ENCODE measurements around the gene USP36.

The USP36 gene

GRCh38 chr17:78767806-78768205 is 72.8 kb downstream of the USP36 start:
- Histone ChIP-seq H3K9me3 (replicated peaks; ENCODE audit: insufficient read depth, low read length) (no peaks in the 10 kb centered on the region), H3K27ac (ENCODE audit: low read length) (peak overlapping the region; percentile 84), H3K4me1 (ENCODE audit: low read length) (peaks cover 58% of the 10 kb centered on the region), H3K9ac (ENCODE audit: low read length) (peak overlapping the region; percentile 70), H4K20me1 (ENCODE audit: insufficient read depth, low read length) (no peaks in the 10 kb centered on the region), H2AFZ (ENCODE audit: low read length) (no peak overlapping the region), H3K36me3 (replicated peaks; ENCODE audit: insufficient read depth, low read length) (no peaks in the 10 kb centered on the region), H3F3A (ENCODE audit: insufficient read depth, low read length) (peaks cover 30% of the 10 kb centered on the region), H3K9me2 (replicated peaks; ENCODE audit: insufficient read depth, low read length) (no peaks in the 10 kb centered on the region), H3K4me2 (ENCODE audit: low read depth, low read length) (peak overlapping the region; percentile 92), H3K4me3 (ENCODE audit: low read length) (peak overlapping the region; percentile 51), H3K27me3 (replicated peaks; ENCODE audit: insufficient read depth, low read length) (no peaks in the 10 kb centered on the region), H3K79me2 (ENCODE audit: low read length) (peaks cover 100% of the 10 kb centered on the region)
- DNase-seq: peak; percentile 42
- no peak for TF ChIP-seq EZH2phosphoT487 (IDR thresholded peaks at IDR 0.05; ENCODE audit: low read length)

GRCh38 chr17:78766743-78767294 is 73.8 kb downstream of the USP36 start:
- no peak overlapping the region; the same call in 1 of the 2 replicates for H3K9ac ChIP-seq (ENCODE audit: low read length)
- H3K9me2 ChIP-seq (replicated peaks; ENCODE audit: insufficient read depth, low read length): no peaks in the 10 kb centered on the region
- H3K27ac ChIP-seq (ENCODE audit: low read length): peak overlapping the region; percentile 84; the same call in 1 of the 2 replicates
- H3K36me3 ChIP-seq (replicated peaks; ENCODE audit: insufficient read depth, low read length): no peaks in the 10 kb centered on the region
- peaks cover 49% of the 10 kb centered on the region for H3K4me1 ChIP-seq (ENCODE audit: low read length)
- H3F3A ChIP-seq (ENCODE audit: insufficient read depth, low read length): peaks cover 22% of the 10 kb centered on the region
- peak overlapping the region; percentile 92; the same call in 1 of the 2 replicates for H3K4me2 ChIP-seq (ENCODE audit: low read depth, low read length)
- TF ChIP-seq EZH2phosphoT487 (IDR thresholded peaks at IDR 0.05; ENCODE audit: low read length) (no peak), EZH2 (optimal IDR thresholded peaks at IDR 0.05; ENCODE audit: low read depth, low read length) (no peak), CTCF (IDR thresholded peaks at IDR 0.05; ENCODE audit: low read length) (no peak)
- H3K9me3 ChIP-seq (replicated peaks; ENCODE audit: insufficient read depth, low read length): no peaks in the 10 kb centered on the region
- no peak overlapping the region for H2AFZ ChIP-seq (ENCODE audit: low read length)
- DNase-seq: no peak
- peaks cover 100% of the 10 kb centered on the region for H3K79me2 ChIP-seq (ENCODE audit: low read length)
- no peaks in the 10 kb centered on the region for H4K20me1 ChIP-seq (ENCODE audit: insufficient read depth, low read length)
- no peaks in the 10 kb centered on the region for H3K27me3 ChIP-seq (replicated peaks; ENCODE audit: insufficient read depth, low read length)
- no peak overlapping the region for H3K4me3 ChIP-seq (ENCODE audit: low read length)

- peaks cover 17% of the 10 kb centered on the region for H3F3A ChIP-seq (ENCODE audit: insufficient read depth, low read length)
- H3K9ac ChIP-seq (ENCODE audit: low read length): no peak overlapping the region; the same call in 1 of the 2 replicates
- H3K4me1 ChIP-seq (ENCODE audit: low read length): peaks cover 46% of the 10 kb centered on the region
- H3K79me2 ChIP-seq (ENCODE audit: low read length): peaks cover 100% of the 10 kb centered on the region
- no peak for TF ChIP-seq CTCF (IDR thresholded peaks at IDR 0.05; ENCODE audit: low read length)
- no peak for TF ChIP-seq EZH2 (optimal IDR thresholded peaks at IDR 0.05; ENCODE audit: low read depth, low read length)
- TF ChIP-seq EZH2phosphoT487 (IDR thresholded peaks at IDR 0.05; ENCODE audit: low read length): no peak
- no peaks in the 10 kb centered on the region for H3K9me3 ChIP-seq (replicated peaks; ENCODE audit: insufficient read depth, low read length)
- no peaks in the 10 kb centered on the region for H3K9me2 ChIP-seq (replicated peaks; ENCODE audit: insufficient read depth, low read length)
- peak overlapping the region; percentile 11; the same call in 1 of the 2 replicates for H3K27ac ChIP-seq (ENCODE audit: low read length)
- H4K20me1 ChIP-seq (ENCODE audit: insufficient read depth, low read length): no peaks in the 10 kb centered on the region
- no peaks in the 10 kb centered on the region for H3K27me3 ChIP-seq (replicated peaks; ENCODE audit: insufficient read depth, low read length)
- no peak overlapping the region for H3K4me3 ChIP-seq (ENCODE audit: low read length)
- no peak overlapping the region; the same call in 1 of the 2 replicates for H3K4me2 ChIP-seq (ENCODE audit: low read depth, low read length)
- DNase-seq: no peak
- no peak overlapping the region for H2AFZ ChIP-seq (ENCODE audit: low read length)
- H3K36me3 ChIP-seq (replicated peaks; ENCODE audit: insufficient read depth, low read length): no peaks in the 10 kb centered on the region
Measured at GRCh38 chr17:78766225-78766624, 74.4 kb downstream of the USP36 start.

GRCh38 chr17:78765821-78766220 is 74.8 kb downstream of the USP36 start:
- H3K9me3 ChIP-seq (replicated peaks; ENCODE audit: insufficient read depth, low read length): no peaks in the 10 kb centered on the region
- no peaks in the 10 kb centered on the region for H3K9me2 ChIP-seq (replicated peaks; ENCODE audit: insufficient read depth, low read length)
- peaks cover 100% of the 10 kb centered on the region for H3K79me2 ChIP-seq (ENCODE audit: low read length)
- DNase-seq: no peak
- H3K27ac ChIP-seq (ENCODE audit: low read length): no peak overlapping the region
- H3K36me3 ChIP-seq (replicated peaks; ENCODE audit: insufficient read depth, low read length): no peaks in the 10 kb centered on the region
- H3K4me3 ChIP-seq (ENCODE audit: low read length): no peak overlapping the region
- H4K20me1 ChIP-seq (ENCODE audit: insufficient read depth, low read length): no peaks in the 10 kb centered on the region
- H3K9ac ChIP-seq (ENCODE audit: low read length): no peak overlapping the region
- H3K4me2 ChIP-seq (ENCODE audit: low read depth, low read length): no peak overlapping the region
- peaks cover 46% of the 10 kb centered on the region for H3K4me1 ChIP-seq (ENCODE audit: low read length)
- no peaks in the 10 kb centered on the region for H3K27me3 ChIP-seq (replicated peaks; ENCODE audit: insufficient read depth, low read length)
- TF ChIP-seq CTCF (IDR thresholded peaks at IDR 0.05; ENCODE audit: low read length) (no peak), EZH2 (optimal IDR thresholded peaks at IDR 0.05; ENCODE audit: low read depth, low read length) (no peak), EZH2phosphoT487 (IDR thresholded peaks at IDR 0.05; ENCODE audit: low read length) (no peak)
- no peak overlapping the region for H2AFZ ChIP-seq (ENCODE audit: low read length)
- peaks cover 16% of the 10 kb centered on the region for H3F3A ChIP-seq (ENCODE audit: insufficient read depth, low read length)
